GM19351 (cell line): ENCODE results near the gene INPPL1.
A peak's percentile ranks its signal among the peaks of the same experiment; 100 is the strongest.

Experiments
- ATAC-seq: cut with Tn5 transposase; IDR thresholded peaks from one replicate; pipeline ENCODE4 v1.9.1; 2021; ENCODE audit warnings: mild to moderate bottlenecking, moderate library complexity; ENCODE audit not compliant: unreplicated experiment

INPPL1 gene

GRCh38 chr11:72209101-72209500 is 15.5 kb upstream of the INPPL1 start:
- no peak for ATAC-seq

DNA sequence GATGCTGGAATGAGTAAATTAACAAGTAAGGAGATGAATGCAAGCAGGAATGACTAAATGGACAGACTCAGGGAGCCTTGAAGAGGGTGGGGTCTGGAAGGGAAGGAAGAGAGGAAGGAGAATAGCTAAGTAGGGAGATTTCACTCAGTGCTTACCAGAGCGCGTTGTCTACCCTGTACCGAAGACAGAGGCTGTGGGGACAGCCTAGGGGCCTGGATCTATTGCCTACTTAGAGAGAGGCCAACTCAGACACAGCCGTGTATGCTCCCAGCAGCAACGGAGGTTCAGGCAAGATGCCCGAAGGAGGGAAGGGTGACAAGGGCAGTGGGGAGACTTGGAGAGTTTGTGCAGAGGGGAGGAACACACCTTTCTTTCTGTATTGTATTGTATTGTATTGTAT is 7.9 kb upstream of the INPPL1 start, which contains the start of gene FOLR2:
TSS of gene FOLR2 (plus strand) at position 157 of the 400 bp plus-strand sequence. CDS start 1,791 bp downstream, outside the sequence.
- no peak for ATAC-seq

- no peak for ATAC-seq
Observed at GRCh38 chr11:72217841-72218240, 6.7 kb upstream of the INPPL1 start.

DNA sequence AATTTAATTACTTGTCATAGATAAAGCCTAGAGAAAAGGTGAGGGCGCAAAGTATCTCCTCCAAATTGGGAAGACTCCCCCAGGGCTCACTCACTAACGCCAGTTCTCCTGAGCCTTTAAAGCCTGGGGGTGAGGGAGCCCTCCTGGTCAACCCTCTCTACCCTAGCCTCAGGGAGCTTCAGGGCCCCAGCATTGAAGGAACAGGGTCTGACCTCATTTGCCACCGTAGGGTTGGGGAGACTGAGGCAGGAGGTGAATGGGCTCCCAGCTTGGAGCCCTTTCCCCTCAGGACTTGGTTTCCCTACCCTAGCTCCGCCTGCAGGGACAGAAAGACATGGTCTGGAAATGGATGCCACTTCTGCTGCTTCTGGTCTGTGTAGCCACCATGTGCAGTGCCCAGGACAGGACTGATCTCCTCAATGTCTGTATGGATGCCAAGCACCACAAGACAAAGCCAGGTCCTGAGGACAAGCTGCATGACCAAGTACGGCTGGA is 6.3 kb upstream of the INPPL1 start:
- ATAC-seq: no peak

GRCh38 chr11:72220696-72221363 is 3.7 kb upstream of the INPPL1 start:
- no peak for ATAC-seq

- no peak for ATAC-seq
Observed at GRCh38 chr11:72221386-72222075, 3.0 kb upstream of the INPPL1 start.

GRCh38 chr11:72222106-72222891 is 2.3 kb upstream of the INPPL1 start:
- no peak for ATAC-seq

DNA sequence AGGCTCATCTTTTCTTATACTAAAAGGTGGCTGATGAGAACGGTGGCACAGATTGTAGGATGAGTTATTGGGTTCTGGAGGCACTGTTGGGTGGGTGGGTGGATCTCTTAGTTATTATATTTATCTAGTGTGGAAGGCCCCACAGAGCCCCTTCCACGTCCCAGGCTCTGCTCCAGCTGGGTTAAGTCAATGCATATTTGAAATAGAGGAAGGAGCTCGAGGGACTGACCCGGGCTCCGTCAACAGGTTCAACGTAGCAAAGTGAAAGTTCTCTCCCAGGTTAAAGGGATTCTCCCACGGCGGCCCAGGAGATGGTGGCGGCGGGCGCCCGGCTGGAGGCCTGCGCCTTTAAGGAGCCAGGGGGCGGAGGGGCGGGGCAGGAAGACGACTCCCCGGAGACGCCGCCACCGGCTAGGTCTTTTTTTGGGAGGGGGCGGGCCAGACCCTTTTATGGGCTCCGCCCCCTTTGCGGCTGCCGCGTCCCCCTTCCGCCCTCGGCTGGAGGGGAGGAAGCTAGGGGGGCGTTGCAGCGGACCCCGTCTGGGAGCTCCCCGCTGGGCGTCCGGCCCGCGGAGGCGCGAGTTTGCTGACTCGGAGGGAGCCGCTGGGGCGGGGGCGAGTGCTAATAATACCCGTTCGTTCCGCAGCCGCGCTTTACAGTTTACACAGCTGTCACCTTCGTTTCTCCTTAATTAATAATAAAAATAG is 1.5 kb upstream of the INPPL1 start:
- peak; percentile 64 for ATAC-seq

- peak; percentile 42 for ATAC-seq
Observed at GRCh38 chr11:72223615-72224563, 678 bp upstream of the INPPL1 start.

DNA sequence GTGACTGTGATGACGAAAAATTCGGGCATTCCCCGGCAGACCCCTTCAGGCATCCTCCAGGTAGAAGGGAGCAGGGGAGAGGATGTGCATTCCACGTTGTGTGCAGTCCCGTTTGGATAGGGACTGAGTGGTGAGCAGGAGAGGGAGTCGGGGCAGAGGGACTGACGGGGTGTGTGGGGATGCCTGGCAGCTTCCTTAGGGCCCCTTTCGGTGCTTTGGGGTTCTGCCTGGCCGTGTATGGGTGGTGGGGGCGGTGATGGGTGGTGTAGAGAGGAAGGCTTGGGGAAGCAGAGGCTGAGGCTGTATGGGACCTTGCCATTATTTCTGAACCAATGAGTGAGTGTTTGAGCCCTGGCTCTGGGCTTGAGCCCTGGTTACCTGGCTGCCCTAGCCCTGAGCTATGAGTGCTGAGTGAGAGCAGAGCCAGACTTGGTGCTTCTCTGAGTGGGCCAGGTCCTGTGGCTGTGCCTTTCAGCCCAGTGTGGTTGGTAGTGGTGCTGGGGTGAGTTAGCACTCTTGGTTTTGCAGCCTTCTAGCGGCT is 914 bp downstream of the INPPL1 start:
- ATAC-seq: no peak

DNA sequence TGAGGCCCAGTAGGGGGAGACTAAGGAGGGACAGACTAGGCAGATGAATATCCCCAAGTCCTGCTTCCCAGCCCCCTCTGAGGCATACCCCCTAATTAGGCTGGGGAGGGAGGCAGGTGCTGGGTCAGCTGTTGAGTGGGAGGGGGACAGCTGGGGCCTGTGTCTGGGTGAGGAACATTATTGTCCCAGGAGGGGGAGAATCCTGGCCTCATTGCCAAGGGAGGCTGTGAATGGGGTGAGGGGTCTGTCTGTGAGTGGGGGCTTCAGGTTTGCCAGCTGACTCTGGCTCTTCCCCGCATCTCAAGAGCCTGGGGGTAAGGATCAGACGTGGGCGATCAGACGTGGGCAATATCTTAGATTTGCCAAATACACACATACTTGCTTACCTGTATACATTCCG is 2.1 kb downstream of the INPPL1 start:
- no peak for ATAC-seq

DNA sequence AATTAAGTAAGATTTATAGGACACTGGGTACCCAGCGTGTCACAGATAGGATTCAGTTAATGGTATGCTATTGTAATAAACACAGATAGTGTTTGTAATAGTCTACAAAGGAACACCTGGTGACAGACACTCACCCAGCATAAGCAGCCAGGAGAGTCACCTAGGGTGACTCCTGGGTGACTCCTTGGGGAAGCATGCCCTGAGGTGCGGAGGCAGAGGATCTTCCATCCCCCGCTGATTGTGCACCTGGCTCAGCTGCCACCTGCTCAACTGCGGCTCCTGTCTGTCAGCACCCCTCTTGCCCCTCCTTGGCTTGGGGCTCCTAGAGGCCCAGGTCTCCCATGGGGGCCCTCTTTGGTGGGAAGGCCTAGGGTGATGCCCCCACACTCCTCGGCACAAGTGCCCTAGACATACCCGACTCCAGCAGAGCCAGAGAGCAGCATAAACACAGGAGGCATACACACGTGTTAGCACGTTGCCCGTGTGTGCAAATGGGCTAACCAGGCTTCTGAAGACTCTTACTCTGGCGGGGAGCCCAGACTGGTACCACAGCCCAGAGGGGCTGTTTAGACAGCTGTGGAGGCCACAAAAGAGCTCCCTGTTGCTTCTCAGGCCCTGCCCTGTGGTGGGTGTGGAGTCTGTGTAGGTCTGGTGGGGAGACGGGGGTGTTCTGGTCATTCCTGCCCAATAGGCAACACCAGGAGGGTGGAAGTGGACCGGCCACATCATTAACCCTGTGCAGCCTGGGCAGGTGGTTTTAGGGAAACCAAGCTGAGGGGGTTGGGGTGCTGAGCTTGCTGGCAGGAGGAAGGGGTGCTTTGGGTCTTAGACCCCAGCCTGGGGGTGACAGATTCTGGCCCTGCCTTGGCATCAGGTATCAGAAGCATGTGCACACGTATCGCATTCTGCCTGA is 3.0 kb downstream of the INPPL1 start:
- ATAC-seq: no peak

GRCh38 chr11:72228229-72228843 is 3.8 kb downstream of the INPPL1 start:
- ATAC-seq: no peak

DNA sequence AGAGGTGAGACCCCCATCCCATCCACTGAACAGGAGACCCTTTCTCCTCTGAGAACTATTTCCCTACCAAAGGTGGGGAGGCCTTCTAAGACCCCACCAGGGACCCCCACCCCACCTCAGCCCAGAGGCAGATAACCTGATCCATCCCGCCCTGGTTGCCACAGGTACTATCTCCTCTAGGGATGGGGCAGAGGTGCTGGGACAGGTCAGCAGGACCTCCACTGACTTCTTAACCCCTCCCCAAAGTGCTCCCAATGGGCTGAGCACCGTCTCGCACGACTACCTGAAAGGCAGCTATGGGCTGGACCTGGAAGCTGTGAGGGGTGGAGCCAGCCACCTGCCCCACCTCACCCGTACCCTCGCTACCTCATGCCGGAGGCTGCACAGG is 4.3 kb downstream of the INPPL1 start:
- no peak for ATAC-seq

- ATAC-seq: no peak
Observed at GRCh38 chr11:72229336-72229924, 4.9 kb downstream of the INPPL1 start.

- ATAC-seq: no peak
Observed at GRCh38 chr11:72229925-72230763, 5.6 kb downstream of the INPPL1 start.
